GM12892 (cell line): ENCODE results near the gene CCDC39.

ENCODE experiments used
- POLR2A ChIP-seq: IDR thresholded peaks from 2 replicates; pipeline ENCODE4 v1.6.1; 2011; ENCODE audit warnings: low read depth, low read length, control low read depth
- POLR2AphosphoS5 ChIP-seq: IDR thresholded peaks from 2 replicates; pipeline ENCODE4 v1.6.1; 2011; ENCODE audit warnings: low read depth, low read length, control low read depth

DNA sequence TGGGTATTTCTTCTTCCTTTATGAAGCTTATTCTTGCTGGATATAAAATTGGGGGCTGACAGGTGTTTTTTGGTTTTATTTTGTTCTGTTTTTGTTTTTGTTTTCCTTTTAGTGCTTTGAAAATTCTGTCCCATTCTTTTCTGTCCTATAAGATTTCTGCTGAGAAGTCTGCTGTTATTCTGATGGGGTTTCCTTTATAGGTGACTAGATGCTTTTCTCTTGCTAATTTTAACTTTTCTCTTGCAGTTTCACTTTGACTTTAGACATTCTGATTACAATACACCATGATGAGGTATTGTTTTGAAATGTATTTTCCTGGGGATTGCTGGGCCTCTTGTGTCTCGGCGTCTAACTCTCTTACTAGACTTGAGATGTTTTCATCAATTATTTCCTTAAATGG, 54.6 kb downstream of the CCDC39 start:
- no peak for TF ChIP-seq POLR2AphosphoS5
- TF ChIP-seq POLR2A: no peak
